Spleen (tissue), 7 donors: ENCODE data around the gene ATP2B2.

Experiments used
- POLR2A ChIP-seq, 3 donors: fragments of 450-650 bp; IDR thresholded peaks; one replicate each; pipeline ENCODE4 v1.5.1; 2017; ENCODE audit warnings: antibody characterized with exemption in 3 of 3, mild to moderate bottlenecking in 1 of 3
- TF ChIP-seq, protein P1 (sequence below), 11 experiments: fragments of 200-600 bp in 7 of 11; fragments of 450-650 bp in 4 of 11; sonication (generic) in 4 of 11; IDR thresholded peaks in 8 of 11; conservative IDR thresholded peaks in 3 of 11; 1 replicate in 7 of 11; 2 replicates in 4 of 11; pipeline versions ENCODE4 v1.4.0 to v1.8.0; 2016 to 2021; ENCODE audit warnings: antibody characterized with exemption in 11 of 11, inconsistent platforms in 4 of 11, mild to moderate bottlenecking in 1 of 11
- donor health status: DM: no; HTN: no; CAD: no; lungs with moderate emphysema.
- donor health status: DM: no; HTN: no; CAD: no.
- donor health status: DM: no; HTN: no; CAD: no.

DNA sequence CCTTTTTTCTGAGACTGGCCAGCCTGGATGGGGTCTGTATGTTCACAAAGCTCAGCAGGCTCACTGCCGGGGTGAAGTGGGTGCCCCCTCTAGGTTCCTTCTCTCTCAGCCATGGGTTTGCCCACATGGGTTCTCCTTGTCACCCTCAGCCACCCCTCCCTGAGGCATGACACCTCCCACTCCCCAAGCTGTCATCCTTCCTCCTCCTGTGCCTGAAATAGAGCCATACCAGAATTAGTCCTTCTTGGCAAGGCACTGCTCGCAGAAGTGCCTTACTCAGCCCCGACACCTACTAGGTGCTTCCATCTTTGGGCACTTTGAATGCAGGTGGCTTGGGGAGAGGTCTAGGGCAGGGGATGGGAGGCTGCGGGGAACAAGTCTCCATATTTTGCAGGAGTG, 121.5 kb downstream of the ATP2B2 start:
- TF ChIP-seq, protein P1, sequence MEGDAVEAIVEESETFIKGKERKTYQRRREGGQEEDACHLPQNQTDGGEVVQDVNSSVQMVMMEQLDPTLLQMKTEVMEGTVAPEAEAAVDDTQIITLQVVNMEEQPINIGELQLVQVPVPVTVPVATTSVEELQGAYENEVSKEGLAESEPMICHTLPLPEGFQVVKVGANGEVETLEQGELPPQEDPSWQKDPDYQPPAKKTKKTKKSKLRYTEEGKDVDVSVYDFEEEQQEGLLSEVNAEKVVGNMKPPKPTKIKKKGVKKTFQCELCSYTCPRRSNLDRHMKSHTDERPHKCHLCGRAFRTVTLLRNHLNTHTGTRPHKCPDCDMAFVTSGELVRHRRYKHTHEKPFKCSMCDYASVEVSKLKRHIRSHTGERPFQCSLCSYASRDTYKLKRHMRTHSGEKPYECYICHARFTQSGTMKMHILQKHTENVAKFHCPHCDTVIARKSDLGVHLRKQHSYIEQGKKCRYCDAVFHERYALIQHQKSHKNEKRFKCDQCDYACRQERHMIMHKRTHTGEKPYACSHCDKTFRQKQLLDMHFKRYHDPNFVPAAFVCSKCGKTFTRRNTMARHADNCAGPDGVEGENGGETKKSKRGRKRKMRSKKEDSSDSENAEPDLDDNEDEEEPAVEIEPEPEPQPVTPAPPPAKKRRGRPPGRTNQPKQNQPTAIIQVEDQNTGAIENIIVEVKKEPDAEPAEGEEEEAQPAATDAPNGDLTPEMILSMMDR (IDR thresholded peaks at IDR 0.05 in 8 of 11, conservative IDR thresholded peaks at IDR 0.05 in 3 of 11) = no peak
- TF ChIP-seq POLR2A (IDR thresholded peaks at IDR 0.05) = no peak
